Jurkat, Clone E6-1 (cell line): ENCODE measurements around the gene WDR53.
A peak's percentile ranks its signal among the peaks of the same experiment; 100 is the strongest.
"Not testable (repeated sequence)": the region's sequence is repeated elsewhere in the genome, so short reads cannot be mapped to it uniquely, and the experiment has no call there.

ENCODE experiments used
- DNase-seq: peaks from one replicate; pipeline ENCODE4 v3.0.0-alpha.2; 2011; ENCODE audit warnings: low read depth, low spot score
- H3K4me3 ChIP-seq: 2 replicates; pipeline ENCODE4 v1.5.1; 2011; ENCODE audit warnings: mild to moderate bottlenecking, low read length, control low read depth, moderate library complexity

The WDR53 gene

DNA sequence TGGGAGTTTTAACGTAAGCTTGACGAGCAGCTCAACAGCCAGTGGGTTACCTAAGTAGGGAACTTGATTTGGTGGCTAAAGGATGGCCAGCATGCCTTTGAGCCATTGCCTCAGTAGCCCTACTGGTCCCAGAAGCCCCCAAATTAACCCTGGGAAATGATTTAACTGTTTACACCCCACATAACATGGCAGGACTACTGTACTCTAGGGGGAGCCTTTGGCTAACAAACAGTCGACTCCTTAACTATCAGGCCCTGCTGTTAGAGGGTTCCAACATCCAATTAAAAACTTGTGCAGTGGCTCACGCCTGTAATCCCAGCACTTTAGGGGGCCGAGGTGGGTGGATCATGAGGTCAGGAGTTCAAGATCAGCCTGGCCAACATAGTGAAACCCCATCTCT is 43.8 kb downstream of the WDR53 start:
- peak; percentile 70 for DNase-seq
- H3K4me3 ChIP-seq, result no peak overlapping the region

DNA sequence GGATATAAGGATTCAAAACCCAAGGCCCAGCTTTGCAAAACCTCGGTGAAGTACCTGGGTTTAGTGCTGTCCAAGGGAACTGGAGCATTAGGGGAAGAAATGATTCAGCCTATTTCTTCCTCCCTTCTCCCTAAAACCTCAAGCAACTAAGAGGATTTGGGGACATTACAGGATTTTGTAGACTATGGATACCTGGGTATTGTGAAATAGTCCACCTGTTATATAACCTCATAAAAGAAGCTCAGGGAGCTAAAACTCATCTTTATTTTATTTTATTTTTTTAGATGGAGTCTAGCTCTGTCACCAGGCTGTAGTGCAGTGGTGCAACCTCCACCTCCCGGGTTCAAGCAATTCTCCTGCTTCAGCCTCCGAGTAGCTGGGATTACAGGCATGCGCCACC is 44.5 kb downstream of the WDR53 start:
- no peak for DNase-seq
- no peak overlapping the region for H3K4me3 ChIP-seq

DNA sequence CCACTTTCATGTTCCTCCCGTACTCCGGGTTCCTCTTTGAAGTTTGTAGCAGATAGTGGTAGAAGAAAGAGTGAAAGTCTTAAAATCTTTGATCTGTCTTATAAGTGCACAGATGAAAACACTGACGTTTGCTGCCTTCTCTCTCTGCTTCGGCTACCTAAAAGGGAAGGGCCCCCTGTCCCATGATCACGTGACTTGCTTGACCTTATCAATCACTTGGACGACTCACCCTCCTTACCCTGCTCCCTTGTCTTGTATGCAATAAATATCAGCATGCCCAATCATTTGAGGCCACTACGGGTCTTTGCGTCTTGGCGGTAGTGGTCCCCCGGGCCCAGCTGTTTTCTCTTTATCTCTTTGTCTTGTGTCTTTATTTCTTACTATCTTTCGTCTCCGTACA is 47.1 kb downstream of the WDR53 start:
- not testable (repeated sequence) for DNase-seq, H3K4me3 ChIP-seq

DNA sequence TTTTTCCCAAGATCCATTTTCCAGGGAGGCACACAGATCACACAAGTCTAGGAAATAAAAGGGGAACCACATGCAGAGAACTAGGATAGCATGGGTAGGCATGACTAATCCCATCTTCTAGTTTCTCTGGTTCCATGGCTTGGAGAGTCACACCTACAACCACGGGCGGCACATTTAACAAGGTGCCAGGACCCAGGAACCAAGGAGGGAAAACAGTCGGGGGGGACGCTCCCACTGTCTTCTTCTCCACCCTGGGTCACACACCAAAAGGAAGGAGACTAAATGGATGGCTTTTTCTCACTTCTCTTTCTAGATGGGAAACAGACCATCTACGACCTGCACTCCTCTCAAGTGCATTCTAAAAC is 48.7 kb downstream of the WDR53 start:
- H3K4me3 ChIP-seq, result no peak overlapping the region
- no peak for DNase-seq

DNA sequence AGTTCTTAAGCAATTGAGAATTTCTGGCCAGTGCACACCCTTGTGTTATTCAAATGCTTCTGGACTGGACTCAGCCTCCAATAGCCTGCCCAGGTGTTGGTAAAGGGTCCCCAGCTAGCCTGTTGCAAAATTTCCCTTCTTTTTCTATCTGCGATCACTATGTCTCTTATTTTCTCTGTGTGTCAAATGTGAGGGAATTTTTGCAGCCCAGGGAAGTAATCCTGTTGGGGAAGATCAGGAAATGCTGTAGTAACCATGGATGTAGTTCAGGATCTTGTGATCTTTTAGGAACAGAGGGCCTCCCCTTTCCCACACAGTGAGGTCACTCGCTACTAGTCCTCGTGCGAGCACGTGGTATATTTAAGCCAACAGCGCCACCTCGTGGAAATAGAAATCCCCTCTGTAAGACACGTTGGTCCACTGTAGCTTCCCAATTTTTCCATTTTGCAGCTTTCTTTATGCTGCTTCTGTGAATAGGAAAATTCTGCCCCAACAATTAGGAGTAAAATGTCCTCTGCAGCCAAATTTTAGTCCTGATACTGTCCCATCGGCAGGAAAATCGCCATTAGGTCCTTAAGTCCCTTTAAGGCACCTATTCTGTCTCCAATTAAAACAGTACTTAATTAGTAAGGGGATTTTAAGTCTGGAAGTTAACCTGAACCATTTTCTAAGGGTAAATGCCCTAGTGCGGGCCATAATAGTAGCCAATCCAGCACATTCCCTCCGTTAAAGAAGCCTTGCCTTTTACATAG is 49.2 kb downstream of the WDR53 start:
- DNase-seq, result peak; percentile 83
- no peak overlapping the region for H3K4me3 ChIP-seq

DNA sequence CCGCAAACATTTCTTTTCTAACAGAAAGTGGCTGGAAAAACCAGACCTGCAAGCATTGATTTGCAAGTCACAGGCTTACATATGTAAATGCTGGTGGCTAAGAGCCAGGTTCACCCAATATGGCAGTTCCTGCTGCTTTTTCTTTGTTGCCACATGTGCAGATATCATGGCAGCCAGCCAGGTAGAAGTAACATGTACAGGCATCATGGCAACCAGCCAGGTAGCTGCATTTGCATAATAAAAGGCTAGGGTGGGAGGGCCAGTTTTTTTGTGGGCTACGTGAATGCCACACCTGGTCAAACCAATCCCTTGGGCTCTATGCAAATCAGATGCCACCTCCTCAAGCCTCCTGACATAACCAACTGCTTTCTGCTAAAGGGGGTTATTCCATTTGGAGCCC is 50.4 kb downstream of the WDR53 start:
- DNase-seq, result peak; percentile 81
- H3K4me3 ChIP-seq, result no peak overlapping the region

DNA sequence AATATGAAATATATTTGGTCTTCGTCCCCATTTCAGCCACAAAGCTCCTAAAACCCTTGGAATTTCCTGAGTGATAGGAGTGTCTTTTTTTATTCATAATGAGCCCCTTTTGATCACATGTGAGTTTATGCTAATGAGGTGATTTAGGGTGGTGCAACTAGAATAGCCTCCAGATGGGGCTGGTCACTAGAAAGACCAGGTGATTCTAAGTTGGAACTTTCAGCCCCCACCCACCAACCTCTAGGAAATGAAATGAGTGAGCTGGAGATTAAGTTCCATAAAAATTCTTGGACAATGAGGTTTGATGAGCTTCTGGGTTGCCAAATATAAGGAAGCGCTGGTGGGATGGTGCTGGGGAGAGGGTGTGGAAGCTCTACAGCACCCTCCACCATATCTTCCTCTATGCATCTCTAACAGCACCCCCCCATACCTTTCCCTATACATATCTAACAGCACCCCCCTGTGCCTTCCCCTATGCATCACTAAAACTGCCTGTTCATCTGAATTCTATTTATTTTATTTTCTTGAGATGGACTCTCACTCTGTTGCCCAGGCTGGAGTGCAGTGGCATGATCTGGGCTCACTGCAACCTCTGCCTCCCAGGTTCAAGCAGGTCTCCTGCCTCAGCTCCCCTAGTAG is 51.1 kb downstream of the WDR53 start:
- no peak overlapping the region for H3K4me3 ChIP-seq
- no peak for DNase-seq

DNA sequence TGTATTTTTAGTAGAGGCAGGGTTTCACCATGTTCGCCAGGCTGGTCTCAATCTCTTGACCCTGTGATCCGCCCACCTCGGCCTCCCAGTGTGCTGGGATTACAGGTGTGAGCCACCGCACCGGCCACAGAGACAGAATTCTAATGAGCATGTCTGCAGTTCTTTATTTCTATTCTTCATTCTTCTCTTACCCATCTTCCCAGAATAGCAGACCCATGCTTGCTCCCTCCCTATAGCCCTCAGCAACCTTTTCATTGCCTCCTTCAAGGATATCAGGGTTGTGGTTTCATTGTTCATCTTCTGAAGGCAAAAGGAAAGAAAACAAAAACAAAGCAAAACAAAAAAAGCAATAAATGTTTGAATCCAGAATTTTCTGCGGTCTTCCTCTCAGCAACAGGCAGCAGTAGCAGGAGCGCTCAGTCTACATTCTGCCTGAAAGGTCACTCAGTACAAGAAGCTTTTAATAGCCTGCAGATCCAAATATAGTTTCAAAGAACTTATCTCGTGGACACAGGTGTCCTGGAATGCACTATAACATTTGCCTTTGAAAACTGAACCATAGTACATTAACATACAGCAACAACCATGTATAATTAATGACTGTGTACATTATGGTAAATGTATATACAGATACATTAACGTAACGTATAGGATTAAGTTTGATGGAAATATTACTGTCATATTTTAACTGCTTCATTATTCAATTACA is 53.3 kb downstream of the WDR53 start, which contains the start of gene SMCO1:
TSS of gene SMCO1 (minus strand) at position 434 of the 709 bp plus-strand sequence. CDS start at position 297, 137 bp downstream.
- no peak for DNase-seq
- H3K4me3 ChIP-seq, result no peak within 1 kb of the TSS

DNA sequence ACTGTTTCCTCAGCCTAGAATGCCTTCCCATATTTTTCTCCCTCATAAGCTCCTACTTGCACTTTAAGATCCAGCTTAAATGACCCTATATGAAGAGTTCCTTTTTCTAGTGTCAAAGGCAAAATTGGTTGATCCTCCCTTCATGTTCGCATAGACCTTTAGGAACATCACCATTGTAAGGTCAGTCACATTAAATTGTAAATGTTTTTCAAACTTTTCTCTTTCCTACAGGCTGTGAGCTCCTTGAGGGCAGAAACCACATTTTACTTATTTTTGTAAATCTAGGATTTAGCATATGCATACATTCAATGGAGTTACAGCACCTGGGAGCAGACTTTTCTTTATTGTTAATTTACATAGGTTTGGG is 54.0 kb downstream of the WDR53 start:
- DNase-seq, result no peak
- H3K4me3 ChIP-seq, result no peak overlapping the region

DNA sequence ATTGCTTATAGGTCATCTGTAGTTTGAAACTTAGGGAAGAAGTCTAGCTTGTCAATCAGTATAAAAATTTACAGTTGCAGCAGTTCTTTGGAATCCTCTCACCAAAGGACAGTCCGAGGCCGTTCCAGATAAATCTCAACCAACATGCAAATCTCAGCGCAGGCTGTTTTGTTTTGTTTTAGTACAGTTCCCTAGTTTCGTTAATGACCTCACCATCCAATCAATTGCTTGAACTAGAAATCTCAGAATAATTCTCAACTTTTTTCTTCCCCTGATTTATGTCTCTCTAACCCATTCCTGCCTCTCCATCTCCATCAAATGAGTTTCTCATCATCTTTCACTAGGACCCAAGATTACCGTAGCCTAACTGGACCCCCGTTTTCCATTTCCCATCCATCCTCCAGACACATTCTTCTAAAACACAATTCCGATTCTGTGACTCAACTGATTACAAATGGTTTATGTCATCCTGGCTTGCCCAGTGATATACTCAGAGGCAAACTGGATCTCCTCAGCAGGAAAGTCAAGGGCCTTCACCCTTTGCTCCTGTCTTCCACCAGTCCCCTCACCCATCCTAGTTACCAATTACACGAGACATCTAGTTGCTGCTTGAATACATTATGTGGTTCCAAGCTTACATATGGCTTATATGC is 54.5 kb downstream of the WDR53 start:
- H3K4me3 ChIP-seq, result no peak overlapping the region

DNA sequence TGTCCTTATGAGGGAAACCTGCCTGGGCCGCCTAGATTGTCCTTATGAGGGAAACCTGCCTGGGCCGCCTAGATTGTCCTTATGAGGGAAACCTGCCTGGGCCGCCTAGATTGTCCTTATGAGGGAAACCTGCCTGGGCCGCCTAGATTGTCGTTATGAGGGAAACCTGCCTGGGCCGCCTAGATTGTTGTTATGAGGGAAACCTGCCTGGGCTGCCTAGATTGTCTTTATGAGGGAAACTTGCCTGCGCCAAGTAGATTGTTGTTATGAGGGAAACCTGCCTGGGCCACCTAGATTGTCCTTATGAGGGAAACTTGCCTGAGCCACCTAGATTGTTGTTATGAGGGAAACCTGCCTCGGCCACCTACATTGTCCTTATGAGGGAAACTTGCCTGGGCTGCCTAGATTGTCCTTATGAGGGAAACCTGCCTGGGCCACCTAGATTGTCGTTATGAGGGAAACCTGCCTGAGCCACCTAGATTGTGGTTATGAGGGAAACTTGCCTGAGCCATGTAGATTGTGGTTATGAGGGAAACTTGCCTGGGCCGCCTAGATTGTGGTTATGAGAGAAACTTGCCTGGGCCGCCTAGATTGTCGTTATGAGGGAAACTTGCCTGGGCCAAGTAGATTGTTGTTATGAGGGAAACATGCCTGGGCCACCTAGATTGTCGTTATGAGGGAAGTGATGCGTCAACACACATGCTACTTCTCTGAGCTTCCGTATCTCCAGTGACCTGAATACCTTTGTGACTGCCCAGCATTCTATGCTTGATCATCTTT is 56.5 kb downstream of the WDR53 start:
- peak overlapping the region; percentile 12; the same call in 1 of the 2 replicates for H3K4me3 ChIP-seq
- peak; percentile 95 for DNase-seq

More for the DNA sequence above, 54.5 kb downstream of the WDR53 start:
- no peak for DNase-seq

DNA sequence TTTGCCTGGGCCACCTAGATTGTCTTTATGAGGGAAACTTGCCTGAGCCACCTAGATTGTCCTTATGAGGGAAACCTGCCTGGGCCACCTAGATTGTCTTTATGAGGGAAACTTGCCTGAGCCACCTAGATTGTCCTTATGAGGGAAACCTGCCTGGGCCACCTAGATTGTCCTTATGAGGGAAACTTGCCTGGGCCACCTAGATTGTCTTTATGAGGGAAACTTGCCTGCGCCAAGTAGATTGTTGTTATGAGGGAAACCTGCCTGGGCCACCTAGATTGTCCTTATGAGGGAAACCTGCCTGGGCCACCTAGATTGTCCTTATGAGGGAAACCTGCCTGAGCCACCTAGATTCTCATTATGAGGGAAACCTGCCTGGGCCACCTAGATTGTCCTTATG is 57.2 kb downstream of the WDR53 start:
- DNase-seq, H3K4me3 ChIP-seq: not testable (repeated sequence)

DNA sequence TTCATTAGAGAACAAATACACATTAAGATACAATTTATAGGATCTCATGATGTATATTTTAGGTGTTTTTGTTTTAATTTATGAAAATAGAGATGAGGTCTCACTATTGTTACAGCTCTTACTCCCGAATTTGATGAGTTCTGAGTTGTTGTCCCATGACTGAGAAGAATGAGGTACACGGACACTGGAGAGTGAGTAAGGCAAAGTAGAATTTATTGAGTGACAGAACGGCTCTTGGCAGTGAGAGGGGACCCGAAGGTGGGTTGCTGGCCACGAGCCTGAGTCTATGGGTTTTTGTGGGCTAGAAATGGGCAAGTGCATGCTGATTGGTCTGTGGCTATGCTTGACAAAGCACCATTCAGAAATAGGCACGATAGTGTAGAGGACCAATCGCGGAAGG is 61.7 kb downstream of the WDR53 start:
- no peak for DNase-seq
- no peak overlapping the region for H3K4me3 ChIP-seq

DNA sequence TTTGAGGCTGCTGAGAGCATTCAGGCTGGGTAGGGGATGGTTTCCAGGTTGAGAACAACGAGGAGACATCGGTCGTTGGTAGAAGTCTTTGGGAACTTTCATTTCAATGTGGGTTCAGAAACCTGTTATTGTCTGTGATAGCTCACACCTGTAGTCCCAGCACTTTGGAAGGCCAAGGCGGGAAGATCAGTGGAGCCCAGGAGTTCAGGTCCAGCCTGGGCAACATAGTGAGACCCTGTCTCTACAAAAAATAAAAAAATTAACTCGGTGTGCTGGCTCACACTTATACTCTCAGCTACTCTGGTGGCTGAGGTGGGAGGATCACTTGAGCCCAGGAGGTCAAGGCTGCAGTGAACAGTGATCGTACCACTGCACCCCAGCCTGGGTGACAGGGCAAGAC is 63.8 kb downstream of the WDR53 start:
- DNase-seq, result no peak
- H3K4me3 ChIP-seq, result no peak overlapping the region
